HG02588 (cell line): Measurements from ENCODE around the gene SLC6A13.
"Not testable (repeated sequence)": the region's sequence is repeated elsewhere in the genome, so short reads cannot be mapped to it uniquely, and the experiment has no call there.

Source experiments
- ATAC-seq: cut with Tn5 transposase; IDR thresholded peaks from one replicate; pipeline ENCODE4 v1.9.1; 2021; ENCODE audit warnings: mild to moderate bottlenecking, moderate library complexity; ENCODE audit not compliant: unreplicated experiment

The SLC6A13 gene

DNA sequence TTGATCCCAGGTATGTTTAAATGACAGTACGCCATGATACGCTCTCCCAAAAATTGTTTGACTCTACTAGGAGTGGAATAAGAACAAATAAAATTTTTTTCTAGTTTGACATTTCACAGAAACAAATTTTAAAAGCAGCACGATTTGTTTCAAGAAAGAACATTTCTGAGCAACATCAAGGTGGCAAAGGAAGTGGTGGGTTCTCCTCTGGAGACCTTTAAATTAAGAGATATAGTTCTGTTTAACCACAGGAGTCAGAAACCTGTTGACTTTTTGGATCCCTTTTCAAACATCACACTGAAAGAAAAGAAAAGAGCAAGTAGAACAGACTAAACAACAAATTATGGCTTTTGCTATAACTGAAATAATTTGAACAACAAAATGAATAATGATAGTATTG lies 2.5 kb upstream of the SLC6A13 start:
- ATAC-seq: no peak

DNA sequence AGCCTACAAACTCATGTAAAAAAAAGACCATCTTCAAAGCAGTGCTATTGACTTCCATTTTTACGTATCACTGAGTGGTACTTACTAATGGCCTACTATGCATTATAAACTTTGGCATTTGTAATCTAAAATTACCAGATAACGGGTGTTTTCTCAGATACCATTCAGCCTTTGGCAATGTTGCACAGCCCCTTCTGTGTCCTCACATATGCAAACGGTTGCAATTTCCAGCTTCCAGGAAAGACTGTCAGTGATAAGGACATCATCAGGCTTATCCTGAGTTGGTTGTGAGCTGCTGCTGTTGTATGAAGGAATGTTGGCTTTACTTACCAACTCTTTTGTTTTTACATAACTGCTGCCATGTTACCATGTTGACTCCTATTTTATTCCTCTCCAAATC lies 1.6 kb upstream of the SLC6A13 start:
- ATAC-seq: no peak

DNA sequence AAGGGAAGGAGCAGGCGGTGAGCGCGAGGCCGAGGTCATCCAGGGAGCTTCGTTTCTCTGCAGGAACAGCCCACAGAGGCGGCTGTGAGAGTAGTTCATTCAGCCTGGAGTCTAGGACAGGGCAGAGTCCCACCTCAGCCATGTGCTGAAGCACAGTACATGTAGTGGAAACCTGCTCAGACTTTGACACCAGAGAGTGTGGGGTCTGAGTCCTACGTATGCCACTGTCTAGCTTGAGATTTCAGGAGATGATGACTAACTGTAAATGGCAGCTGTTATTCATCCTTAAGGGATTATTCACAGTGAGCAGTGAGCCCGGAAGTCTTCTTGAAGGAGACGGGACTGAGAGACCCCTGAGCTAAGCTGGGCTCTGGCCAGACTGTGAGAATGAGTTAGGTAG lies 938 bp upstream of the SLC6A13 start:
- ATAC-seq: no peak

DNA sequence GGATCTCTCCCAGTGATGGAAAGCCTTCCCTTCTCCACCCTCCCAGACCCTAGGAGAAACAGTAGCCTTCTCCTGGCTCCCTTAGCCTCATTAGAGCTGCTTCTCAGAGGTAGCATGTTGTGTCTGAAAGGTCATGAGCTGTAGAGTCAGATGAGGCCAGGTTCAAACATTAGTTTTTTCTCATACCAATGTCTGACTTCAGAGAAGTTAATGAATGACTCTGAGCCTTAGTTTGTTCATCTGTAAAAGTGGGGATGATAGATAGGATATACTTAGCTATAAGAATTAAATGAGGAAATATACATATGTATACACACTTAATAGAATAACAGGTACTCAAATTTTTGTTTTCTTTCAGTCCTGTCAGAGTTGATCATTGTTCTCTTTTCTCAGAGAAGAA lies 523 bp downstream of the SLC6A13 start:
- ATAC-seq: no peak

DNA sequence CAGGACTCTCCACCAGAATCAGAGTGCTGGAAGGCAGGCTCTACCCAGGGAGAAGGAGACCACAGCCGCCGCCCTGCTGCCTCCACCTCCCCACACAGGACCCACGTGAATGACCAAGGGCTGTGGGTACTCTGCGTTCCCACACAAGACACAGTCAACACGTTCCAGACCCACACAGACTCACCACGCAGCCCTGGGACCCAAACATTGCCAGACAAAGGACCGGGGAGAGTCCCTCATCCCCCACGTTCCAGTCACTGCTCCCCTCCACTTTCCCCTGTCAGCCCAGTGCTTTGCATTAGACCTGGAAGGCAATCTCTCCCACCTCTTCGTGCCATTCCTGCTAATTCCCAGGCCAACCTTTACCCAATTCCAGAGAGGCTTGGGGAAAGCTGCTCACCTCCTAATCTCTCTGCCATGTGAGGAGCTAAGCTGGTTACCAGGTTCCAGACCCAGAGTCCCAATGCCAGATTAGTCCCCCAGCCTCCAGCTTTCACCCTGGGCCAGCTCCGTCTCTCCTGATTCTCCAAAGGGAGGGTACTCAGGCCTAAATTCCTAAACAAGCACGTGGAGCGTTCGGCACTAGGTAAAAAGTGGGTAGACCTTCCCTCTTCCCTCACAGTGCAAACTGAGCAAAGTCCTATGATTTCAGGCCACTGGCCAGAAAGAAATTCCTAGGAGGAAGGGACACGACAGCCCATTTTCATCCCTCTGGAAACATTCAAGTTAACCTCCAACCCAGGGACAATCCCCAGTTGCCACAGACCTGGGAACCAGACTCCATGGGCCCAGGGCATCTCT lies 4.9 kb downstream of the SLC6A13 start:
- ATAC-seq: no peak

DNA sequence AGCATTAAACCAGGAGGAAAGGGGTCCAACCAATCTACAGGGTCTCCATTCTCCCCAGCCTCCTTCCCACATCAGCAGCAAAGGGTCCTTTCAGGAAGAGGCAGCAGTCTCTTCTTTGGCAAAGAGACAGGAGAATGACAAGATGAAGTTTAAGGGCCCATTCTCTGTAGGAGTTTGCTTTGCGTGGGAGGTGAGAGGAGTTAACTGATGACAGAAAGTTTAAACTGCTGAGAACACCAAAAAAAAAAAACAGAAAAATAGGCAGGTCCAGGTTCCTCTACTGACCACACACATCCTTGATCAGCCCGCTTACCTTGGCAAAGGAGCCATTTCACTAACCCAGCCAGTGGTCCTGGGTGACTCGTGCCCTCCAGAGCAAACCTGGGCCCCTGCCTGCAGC lies 5.7 kb downstream of the SLC6A13 start:
- no peak for ATAC-seq

DNA sequence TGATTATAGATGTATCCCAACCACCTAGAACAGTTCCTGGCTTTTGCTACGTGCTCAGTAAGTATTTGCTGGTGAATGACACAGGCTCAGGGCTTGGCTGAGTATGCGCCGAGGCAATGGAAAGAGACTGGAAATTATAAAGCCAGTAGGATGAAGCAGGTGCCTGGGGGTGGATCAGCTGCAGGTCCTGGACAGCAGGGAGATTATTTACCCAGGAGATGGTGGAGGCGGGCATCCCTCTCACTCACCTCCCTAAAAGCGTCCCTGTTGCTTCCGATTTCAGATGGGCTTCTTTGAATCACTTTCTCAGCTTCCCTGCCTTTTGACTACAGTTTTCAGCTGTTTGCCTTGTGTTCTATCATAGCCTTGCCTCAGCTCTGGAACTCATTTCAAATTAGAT lies 6.4 kb downstream of the SLC6A13 start:
- ATAC-seq: no peak

DNA sequence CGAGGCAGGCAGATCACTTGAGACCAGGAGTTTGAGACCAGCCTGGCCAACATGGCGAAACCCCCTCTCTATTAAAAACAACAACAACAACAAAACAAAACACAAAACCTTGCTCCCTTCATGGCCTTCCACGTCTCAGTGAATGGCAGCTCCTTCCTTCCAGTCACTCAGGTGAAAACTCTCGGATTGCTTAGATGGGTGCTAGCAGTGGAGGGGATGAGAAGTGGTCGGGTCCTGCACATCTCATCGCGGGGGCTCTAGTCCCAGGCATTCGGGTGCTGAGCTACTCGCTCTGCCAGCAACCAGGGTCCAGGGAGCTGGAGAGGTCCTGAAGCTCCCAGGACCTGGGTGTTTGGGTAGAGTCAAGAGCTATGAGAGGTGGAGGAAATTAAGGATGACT lies 7.7 kb downstream of the SLC6A13 start:
- ATAC-seq: no peak

DNA sequence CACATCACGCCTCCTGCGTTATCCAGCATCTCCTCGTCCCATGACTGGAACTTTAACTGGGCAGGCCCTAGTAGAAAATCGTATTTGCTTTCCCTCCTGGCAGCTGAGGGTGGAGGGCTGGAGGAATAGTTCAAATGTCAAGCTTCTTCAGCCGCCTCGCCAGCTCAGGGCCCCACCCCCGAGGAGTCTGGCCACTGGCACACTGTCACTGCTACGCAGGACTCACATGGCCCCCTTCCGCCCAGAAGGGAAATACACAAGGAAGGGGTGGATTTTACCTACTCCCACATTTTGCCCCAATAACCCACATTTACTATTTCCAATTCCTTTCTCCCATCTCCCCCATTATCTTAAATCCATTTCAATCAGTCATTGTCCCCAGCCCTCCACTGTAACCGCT lies 8.6 kb downstream of the SLC6A13 start:
- no peak for ATAC-seq

DNA sequence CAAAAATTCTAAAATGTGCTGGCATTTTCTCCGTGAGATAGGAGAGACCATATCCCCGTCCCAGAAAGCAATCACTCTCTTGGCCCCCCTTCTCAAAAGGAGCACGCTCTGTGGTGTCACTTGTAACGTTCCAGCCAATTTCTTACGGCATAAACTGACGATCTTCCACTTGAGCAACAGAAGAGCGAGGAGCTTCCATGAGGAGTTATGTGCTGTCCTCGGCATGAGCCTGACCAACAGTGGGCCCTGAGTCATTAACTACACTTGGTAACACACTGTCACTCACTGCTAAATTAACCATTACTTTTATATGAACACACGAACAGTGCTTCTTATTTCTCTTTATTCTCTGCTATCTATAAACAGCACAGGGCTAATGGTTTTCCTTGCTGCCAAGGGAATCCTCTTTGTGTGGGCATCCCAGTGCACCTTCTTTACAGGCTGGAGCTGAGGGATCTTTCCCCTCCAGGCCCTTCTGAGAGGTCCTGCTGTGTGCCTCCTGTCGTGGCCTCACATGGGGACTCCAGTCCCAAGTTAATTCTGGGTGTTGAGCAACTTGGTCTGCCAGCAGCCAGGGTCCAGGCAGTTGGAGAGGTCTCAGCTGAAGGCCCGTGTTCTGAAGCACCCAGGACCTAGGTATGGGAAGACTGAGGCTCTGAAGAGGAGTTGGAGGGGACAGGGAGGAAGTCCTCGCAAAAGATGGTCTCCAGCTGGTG lies 9.4 kb downstream of the SLC6A13 start:
- ATAC-seq: no peak

DNA sequence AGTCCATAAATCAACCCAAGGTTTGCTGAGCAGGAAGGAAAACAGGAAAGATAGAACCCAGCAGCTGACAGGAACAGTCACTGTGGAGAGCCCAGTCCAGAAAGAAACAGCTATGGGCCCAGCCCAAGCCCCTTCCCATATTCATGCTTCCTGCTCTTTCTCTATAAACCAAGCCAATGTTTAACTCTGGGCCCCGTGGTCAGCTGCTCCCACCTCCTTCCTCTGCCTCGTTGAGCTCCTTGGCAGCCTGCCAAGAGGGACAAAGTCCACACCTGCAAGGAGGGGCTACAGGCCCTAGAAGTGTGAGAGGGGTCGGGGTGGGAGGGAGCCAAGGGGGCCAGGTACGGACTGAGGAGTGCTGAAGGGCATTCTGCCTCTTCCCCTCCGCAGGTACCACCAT lies 10.0 kb downstream of the SLC6A13 start:
- ATAC-seq: no peak

DNA sequence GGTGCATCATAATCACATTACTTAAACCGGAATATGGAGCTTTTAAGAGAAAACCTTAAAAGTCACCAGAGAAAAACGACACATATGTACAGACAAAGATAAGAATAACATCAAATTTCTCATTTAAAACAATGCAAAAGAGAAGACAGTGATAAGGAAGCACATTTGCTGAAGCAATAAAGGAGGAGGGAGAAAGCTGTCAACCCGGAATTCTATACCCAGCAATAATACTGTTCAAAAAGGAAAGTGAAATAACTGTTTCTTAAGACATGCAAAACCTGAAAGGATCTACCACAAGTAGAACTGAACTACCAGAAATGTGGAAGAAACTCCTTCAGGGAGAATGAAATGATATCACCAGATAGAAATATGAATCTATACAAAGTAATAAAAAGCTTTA lies 15.4 kb downstream of the SLC6A13 start:
- ATAC-seq: no peak

DNA sequence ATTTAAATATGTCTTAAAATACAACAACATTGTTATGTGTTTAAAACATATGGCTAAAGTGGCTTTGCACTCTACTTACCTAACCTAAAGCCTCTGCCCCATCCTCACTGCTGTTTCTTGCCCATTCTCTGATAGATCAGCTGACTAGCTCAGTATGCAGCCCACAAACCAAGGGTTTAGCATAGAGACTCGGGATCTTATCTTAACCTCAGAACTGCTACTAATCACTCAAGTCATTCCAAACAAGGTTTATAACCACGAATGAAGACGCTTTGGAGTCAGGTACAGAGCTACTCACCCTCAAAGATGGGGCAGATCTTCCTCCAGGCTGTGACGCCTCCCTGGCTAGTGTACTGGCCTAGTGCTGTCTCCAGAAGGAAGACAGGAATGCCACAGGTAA lies 19.3 kb downstream of the SLC6A13 start:
- ATAC-seq: no peak

DNA sequence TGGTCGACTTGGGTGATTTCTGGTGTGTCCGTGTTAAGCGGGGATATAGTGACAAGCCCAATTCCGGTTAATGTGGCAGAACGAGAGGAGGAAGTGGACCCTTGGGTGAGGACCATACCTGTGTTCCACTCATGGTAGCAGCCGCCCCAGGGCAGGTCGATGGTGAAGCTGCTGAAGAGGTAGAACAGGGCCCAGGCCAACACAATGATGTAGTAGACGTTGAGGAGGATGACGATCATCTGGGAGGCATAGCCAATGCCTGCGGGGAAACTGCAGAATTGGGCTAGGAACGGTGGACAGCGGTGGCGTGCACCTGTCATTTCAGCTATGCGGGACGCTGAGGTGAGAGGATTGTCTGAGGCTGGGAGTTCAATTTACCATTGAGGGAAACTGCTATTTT lies 20.1 kb downstream of the SLC6A13 start:
- ATAC-seq: no peak

DNA sequence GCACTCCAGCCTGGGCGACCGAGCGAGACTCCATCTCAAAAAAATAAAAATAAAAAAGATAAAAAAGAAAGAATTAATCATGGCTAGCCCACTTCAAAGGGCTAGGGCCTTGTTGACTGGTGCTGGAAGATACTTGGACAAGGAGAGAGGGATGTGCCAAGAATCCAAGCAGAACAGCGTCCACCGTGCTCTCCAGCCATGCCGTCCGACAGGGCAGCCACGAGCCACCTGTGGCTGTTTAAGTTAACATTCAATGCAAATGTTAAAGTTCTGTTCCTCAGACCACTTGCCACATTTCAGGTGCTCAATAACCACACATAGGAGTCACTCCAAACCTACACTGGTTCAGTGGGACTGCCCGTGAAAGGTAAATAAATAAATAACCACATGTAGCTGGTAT lies 21.4 kb downstream of the SLC6A13 start:
- ATAC-seq: no peak

DNA sequence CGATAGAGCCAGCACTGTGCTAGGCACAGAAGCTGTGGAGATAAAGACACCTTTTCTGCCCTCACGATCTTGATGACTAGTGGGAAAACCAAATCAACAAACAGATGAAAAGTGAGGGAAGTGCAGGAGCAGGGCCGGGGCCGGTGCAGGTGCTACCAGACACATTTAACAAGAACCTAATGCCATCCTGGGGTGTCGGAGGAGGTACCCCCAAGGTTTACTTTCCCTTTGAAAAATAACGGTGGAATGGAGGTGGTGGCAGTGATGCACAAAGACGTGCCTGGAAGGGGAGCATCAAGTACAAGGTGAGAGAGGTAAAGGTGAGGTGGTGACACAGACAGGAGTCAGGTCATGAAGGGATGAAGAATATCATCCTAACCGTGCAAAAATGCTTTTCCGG lies 22.1 kb downstream of the SLC6A13 start:
- ATAC-seq: no peak

DNA sequence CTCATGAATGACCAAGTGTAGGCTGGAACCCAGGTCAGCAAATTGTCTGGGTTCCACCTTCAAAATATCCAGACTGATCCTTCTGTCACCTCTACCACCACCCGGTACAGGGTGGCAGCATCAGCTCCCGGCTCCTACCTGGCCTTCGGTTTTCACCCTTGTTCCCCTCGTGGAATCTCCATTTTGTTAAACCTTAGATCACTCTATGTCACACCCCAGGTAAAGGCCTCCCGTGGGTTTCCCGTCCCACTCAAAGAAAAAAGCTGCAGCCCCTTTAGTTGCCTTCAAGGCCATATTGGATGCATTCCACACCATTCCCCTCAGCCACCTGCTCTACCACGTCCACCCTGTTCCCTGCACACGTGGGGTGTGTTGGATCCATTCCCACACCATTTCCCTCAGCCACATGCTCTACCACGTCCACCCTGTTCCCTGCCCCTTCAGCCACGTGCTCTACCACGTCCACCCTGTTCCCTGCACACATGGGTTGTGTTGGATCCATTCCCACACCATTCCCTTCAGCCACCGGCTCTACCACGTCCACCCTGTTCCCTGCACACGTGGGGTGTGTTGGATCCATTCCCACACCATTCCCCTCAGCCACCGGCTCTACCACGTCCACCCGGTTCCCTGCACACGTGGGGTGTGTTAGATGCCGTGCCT lies 23.8 kb downstream of the SLC6A13 start:
- no peak for ATAC-seq

DNA sequence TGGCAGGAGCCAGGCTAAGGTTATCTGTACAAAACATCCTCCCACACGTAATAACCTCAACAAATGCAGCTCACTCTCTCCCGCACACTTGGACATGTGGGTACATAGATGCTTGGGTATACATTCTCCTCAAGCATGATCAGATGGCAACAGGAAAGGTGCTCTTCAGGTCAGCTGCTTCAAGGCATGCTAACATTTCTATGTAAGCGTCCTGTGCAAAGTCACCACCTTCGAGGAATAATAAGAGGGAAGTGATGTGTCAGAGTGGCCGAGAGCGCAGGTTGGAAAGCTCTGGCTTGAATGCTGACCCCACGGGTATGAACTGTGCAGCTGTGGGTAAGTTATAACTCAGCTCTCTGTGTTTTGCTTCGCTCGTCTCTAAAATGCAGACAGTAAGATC lies 24.5 kb downstream of the SLC6A13 start:
- ATAC-seq: no peak

DNA sequence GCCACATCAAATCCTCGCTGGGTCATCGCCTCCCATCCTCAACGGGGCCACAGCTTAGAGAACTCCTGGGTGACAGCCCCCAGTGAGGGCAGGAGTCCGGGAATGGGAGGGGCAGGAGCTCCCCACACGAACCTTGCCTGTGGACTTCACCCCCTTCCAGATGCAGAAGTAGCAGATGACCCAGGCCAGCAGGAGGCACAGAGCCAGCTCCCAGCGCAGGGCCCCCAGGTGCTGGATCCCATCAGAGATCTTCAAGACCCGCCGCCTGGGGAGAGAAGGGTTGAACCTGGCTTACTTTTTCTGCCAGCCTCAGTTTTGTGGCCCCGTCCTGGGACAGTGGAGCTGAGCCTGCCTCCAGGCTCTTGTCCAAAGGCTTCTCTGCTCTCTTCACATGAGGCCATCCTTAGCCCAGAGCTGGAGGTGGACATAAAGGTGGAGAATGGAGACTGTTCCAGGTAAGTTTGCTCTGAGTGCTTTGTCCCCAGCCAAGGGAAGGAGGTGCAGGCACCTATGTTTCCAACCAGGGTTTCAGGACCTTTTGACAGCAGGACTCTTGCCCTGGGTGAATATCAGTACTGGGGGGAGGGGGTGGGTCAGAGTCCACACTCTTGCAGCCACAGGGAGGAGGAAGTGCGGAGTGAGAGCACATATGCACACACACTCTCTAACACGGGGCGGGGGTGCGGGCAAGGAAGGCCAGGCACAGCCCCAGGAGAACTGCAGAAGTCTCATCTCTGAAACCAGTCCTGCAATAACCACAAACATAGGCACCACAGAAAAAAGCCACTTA lies 25.4 kb downstream of the SLC6A13 start:
- ATAC-seq: no peak

DNA sequence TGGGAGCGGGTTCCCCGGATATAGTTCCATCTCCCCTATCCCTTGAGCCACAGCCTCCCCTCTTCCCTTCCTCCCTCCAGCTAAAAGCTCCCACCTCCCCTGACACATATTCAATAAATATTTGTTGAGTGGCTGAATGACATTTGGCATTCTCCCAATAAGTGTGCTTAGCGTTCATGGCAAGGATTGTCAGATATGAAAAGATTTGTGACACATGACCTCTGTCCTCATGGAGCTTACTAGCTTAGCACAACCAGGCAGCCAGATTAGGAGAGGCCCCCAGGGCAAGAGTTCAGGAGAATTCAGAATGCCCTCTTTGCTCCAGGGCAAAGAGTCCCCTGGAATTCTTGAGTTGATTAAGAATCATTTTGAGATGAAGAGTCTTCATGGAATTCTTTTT lies 26.2 kb downstream of the SLC6A13 start:
- ATAC-seq: no peak

DNA sequence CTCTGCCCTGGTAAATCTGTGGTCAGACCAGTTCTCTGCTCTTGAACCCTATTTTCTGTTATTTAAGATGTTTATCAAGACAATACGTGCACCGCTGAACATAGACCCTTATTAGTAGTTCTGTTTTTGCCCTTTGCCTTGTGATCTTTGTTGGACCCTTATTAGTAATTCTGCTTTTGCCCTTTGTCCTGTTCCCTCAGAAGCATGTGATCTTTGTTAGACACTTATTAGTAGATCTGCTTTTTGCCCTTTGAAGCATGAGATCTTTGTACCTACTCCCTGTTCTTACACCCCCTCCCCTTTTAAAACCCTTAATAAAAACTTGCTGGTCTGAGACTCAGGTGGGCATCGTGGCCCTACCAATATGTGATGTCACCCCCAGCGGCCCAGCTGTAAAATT lies 26.7 kb downstream of the SLC6A13 start:
- not testable (repeated sequence) for ATAC-seq
